ENCODE data around the gene SMARCA1.
"Not testable (repeated sequence)": the region's sequence is repeated elsewhere in the genome, so short reads cannot be mapped to it uniquely, and the experiment has no call there.

The SMARCA1 gene

GRCh38 chrX:129561453-129561852, 38.2 kb upstream of the SMARCA1 start:
- no peak for DNase-seq (ENCODE audit: low read depth)
- TF ChIP-seq POLR2A (IDR thresholded peaks at IDR 0.05; ENCODE audit: extremely low read depth, insufficient read length), result no peak
- no peak for TF ChIP-seq MYC (IDR thresholded peaks at IDR 0.05; ENCODE audit: low read depth, low read length)
- TF ChIP-seq, protein P1, sequence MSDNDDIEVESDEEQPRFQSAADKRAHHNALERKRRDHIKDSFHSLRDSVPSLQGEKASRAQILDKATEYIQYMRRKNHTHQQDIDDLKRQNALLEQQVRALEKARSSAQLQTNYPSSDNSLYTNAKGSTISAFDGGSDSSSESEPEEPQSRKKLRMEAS (IDR thresholded peaks at IDR 0.05; ENCODE audit: low read depth, low read length), result no peak
- no peak overlapping the region for H3K4me3 ChIP-seq (ENCODE audit: low read depth, low read length)

DNA sequence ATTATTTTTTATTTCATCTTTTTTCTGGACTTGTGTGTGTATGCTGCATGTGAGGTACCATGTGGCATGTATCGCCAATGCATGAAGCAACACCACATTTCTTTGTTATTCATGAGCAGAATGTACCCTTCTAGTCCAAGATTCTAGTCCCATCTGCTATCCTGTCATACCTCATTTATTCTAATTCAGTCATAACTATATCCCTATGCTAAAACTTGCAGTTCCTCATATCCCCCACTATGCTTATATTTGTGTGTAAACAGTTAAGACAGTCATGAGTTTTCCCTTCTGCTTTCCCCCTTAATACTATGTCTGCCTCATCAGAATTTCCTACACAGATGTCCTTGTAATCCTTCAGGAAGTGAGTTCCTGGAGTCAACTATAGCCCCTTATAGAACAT, 36.5 kb upstream of the SMARCA1 start:
- TF ChIP-seq POLR2A (IDR thresholded peaks at IDR 0.05; ENCODE audit: extremely low read depth, insufficient read length) (no peak), MYC (IDR thresholded peaks at IDR 0.05; ENCODE audit: low read depth, low read length) (no peak), CTCF (IDR thresholded peaks at IDR 0.05; ENCODE audit: low read depth, low read length) (no peak)
- TF ChIP-seq, protein P1 (IDR thresholded peaks at IDR 0.05; ENCODE audit: low read depth, low read length), result no peak
- DNase-seq (ENCODE audit: low read depth), result no peak
- no peak overlapping the region for H3K4me3 ChIP-seq (ENCODE audit: low read depth, low read length)

GRCh38 chrX:129557844-129558480, 34.7 kb upstream of the SMARCA1 start:
- TF ChIP-seq, protein P1 (IDR thresholded peaks at IDR 0.05; ENCODE audit: low read depth, low read length), result no peak
- TF ChIP-seq CTCF (IDR thresholded peaks at IDR 0.05; ENCODE audit: low read depth, low read length), result no peak
- no peak for TF ChIP-seq MYC (IDR thresholded peaks at IDR 0.05; ENCODE audit: low read depth, low read length)
- TF ChIP-seq POLR2A (IDR thresholded peaks at IDR 0.05; ENCODE audit: extremely low read depth, insufficient read length), result no peak
- DNase-seq (ENCODE audit: low read depth), result no peak

GRCh38 chrX:129556806-129557315, 33.6 kb upstream of the SMARCA1 start:
- DNase-seq (ENCODE audit: low read depth), result no peak
- TF ChIP-seq CTCF (IDR thresholded peaks at IDR 0.05; ENCODE audit: low read depth, low read length) (no peak), MYC (IDR thresholded peaks at IDR 0.05; ENCODE audit: low read depth, low read length) (no peak), POLR2A (IDR thresholded peaks at IDR 0.05; ENCODE audit: extremely low read depth, insufficient read length) (no peak)
- TF ChIP-seq, protein P1 (IDR thresholded peaks at IDR 0.05; ENCODE audit: low read depth, low read length), result no peak

More at GRCh38 chrX:129557844-129558480, 34.7 kb upstream of the SMARCA1 start:
- no peak overlapping the region for H3K4me3 ChIP-seq (ENCODE audit: low read depth, low read length)

DNA sequence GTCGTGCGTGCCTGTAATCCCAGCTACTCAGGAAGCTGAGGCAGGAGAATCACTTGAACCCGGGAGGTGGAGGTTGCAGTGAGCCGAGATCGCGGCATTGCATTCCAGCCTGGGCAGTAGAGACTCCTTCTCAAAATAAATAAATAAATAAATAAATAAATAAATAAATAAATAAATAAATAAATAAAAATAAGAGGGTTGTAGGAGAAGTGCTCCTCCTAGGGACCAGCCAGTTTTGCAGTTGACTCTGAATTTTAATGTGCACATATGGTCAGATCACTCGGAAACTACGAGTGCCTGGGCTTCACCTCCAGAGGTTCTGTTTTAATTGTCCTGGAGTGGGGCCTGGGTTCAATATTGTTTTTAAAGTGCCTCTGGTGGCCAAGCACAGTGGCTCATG, 31.5 kb upstream of the SMARCA1 start:
- DNase-seq (ENCODE audit: low read depth); H3K4me3 ChIP-seq (ENCODE audit: low read depth, low read length): not testable (repeated sequence)

More at GRCh38 chrX:129556806-129557315, 33.6 kb upstream of the SMARCA1 start:
- H3K4me3 ChIP-seq (ENCODE audit: low read depth, low read length), result no peak overlapping the region

DNA sequence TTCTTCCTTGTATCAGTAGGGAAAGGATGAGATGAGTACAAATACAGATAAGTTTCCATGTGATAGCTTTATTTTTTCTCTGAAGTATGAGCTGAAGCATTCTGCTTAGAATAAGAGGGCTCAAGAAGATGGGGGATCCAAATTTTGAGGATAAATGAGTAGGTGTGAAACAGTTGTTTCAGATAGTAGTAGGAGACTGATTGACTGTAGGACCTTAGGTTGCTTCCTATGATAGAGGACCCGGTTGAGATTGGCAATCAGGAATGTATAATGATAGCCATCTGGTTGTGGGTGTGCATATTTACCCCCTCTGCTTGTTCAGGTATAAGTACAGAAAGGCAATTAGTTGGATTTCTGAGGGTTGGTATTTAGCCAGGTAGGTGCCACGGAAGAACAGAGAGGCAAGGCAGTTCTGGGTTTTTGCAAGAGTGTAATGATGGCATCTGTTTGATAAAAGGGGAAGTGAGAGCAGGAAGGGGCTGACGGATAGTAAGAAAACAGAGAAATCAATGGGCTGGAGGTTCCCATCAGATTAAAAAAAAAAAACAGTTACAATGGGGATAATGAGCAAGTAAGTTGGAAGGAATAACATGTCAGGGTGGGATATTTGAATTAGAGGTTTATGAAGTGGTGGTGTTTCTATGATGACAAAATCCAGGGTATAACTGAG, 30.5 kb upstream of the SMARCA1 start:
- H3K4me3 ChIP-seq (ENCODE audit: low read depth, low read length), result no peak overlapping the region
- peak; percentile 55 for DNase-seq (ENCODE audit: low read depth)
- TF ChIP-seq MYC (IDR thresholded peaks at IDR 0.05; ENCODE audit: low read depth, low read length), result no peak
- TF ChIP-seq POLR2A (IDR thresholded peaks at IDR 0.05; ENCODE audit: extremely low read depth, insufficient read length), result no peak
- TF ChIP-seq, protein P1 (IDR thresholded peaks at IDR 0.05; ENCODE audit: low read depth, low read length), result no peak
- no peak for TF ChIP-seq CTCF (IDR thresholded peaks at IDR 0.05; ENCODE audit: low read depth, low read length)

Data from NB4 (cell line).